Measurements from ENCODE around the gene CMKLR1. TPM values are rescaled to one million over a fixed set of nuclear protein-coding genes. Genes with fewer than 3 reads are reported as not detected.
A peak's percentile ranks its signal among the peaks of the same experiment; 100 is the strongest.

The CMKLR1 gene
- polyA plus RNA-seq, 3 donors: 7.5 to 11.6 (median 7.9) TPM

DNA sequence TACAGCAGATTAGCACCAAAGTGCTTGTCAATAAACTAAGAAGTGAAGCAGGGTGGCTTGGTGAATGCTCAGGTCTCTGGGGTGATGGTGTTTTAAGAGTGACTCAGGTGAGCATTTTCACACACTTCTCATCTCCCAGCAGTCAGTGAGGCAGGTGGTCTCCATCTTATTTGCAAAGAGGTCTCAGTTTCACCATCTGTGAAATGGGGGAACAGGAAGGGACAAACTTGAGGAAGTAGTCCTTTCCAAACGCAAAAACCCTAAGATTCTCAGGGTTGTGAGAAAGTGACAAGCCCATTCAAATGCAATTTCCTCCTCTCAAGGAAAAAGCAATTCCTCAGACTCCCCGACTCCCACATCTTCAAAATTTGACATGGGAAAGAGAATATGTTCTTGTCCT is 54.1 kb downstream of the CMKLR1 start:
- Histone ChIP-seq H4K20me1 (ENCODE audit: insufficient read depth, low read length) (no peaks in the 10 kb centered on the region), H3K36me3 (replicated peaks in 1 of 2; ENCODE audit: control insufficient read depth in 1 of 2, insufficient read depth in 2 of 2, low read length in 2 of 2) (no peaks in the 10 kb centered on the region), H3K79me2 (ENCODE audit: insufficient read depth, low read length) (no peaks in the 10 kb centered on the region), H3K27ac (ENCODE audit: low read depth in 1 of 2, low read length in 2 of 2) (no peak overlapping the region), H2AFZ (ENCODE audit: insufficient read depth, low read depth, low read length, poor library complexity, severe bottlenecking) (no peak overlapping the region), H3K4me3 (replicated peaks in 1 of 3; ENCODE audit: low read depth in 2 of 3, low read length in 3 of 3) (no peak overlapping the region), H3K9ac (ENCODE audit: insufficient read depth, low read length, poor library complexity, severe bottlenecking) (no peak overlapping the region), H3K9me3 (replicated peaks in 1 of 2; ENCODE audit: control insufficient read depth in 1 of 2, insufficient read depth in 1 of 2, low read length in 2 of 2) (no peaks in the 10 kb centered on the region), H3K4me1 (ENCODE audit: control insufficient read depth in 1 of 2, insufficient read depth in 2 of 2, low read length in 2 of 2) (peaks cover 29 to 32% of the 10 kb centered on the region in 2 donors), H3K4me2 (replicated peaks; ENCODE audit: extremely low read depth, low read length, poor library complexity, severe bottlenecking) (no peak overlapping the region), H3K27me3 (ENCODE audit: control insufficient read depth in 2 of 2, insufficient read depth in 2 of 2, low read length in 2 of 2) (no peaks in the 10 kb centered on the region)
- Mint-ChIP-seq H3K4me3 (peak overlapping the region in 1 of 2 donors; percentile 46), H3K9me3 (peaks cover 0 to 5% (median 3%) of the 10 kb centered on the region in 7 donors), H3K27me3 (ENCODE audit: low read depth in 3 of 3) (peaks cover 2 to 12% (median 10%) of the 10 kb centered on the region in 3 donors), H3K4me1 (peaks cover 34% of the 10 kb centered on the region), H3K27ac (no peak overlapping the region), H3K36me3 (no peaks in the 10 kb centered on the region)
- TF ChIP-seq, protein P1, sequence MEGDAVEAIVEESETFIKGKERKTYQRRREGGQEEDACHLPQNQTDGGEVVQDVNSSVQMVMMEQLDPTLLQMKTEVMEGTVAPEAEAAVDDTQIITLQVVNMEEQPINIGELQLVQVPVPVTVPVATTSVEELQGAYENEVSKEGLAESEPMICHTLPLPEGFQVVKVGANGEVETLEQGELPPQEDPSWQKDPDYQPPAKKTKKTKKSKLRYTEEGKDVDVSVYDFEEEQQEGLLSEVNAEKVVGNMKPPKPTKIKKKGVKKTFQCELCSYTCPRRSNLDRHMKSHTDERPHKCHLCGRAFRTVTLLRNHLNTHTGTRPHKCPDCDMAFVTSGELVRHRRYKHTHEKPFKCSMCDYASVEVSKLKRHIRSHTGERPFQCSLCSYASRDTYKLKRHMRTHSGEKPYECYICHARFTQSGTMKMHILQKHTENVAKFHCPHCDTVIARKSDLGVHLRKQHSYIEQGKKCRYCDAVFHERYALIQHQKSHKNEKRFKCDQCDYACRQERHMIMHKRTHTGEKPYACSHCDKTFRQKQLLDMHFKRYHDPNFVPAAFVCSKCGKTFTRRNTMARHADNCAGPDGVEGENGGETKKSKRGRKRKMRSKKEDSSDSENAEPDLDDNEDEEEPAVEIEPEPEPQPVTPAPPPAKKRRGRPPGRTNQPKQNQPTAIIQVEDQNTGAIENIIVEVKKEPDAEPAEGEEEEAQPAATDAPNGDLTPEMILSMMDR (IDR thresholded peaks at IDR 0.05): no peak
- WGBS (ENCODE audit: insufficient coverage): no CpG with 5 or more reads among the region's 2 CpGs
- intact Hi-C loops (cut with micrococcal nuclease): no loop called here
- DNase-seq: no peak

GRCh38 chr12:108284163-108284562 is 54.9 kb downstream of the CMKLR1 start:
- intact Hi-C loops (cut with micrococcal nuclease): no loop called here
- H3K27me3 ChIP-seq (ENCODE audit: control insufficient read depth in 2 of 2, insufficient read depth in 2 of 2, low read length in 2 of 2): peaks cover 0 to 3% of the 10 kb centered on the region in 2 donors
- no peaks in the 10 kb centered on the region for H3K36me3 ChIP-seq (replicated peaks in 1 of 2; ENCODE audit: control insufficient read depth in 1 of 2, insufficient read depth in 2 of 2, low read length in 2 of 2)
- no peak overlapping the region for H3K9ac ChIP-seq (ENCODE audit: insufficient read depth, low read length, poor library complexity, severe bottlenecking)
- peaks cover 29 to 32% of the 10 kb centered on the region in 2 donors for H3K4me1 ChIP-seq (ENCODE audit: control insufficient read depth in 1 of 2, insufficient read depth in 2 of 2, low read length in 2 of 2)
- H3K9me3 ChIP-seq (replicated peaks in 1 of 2; ENCODE audit: control insufficient read depth in 1 of 2, insufficient read depth in 1 of 2, low read length in 2 of 2): no peaks in the 10 kb centered on the region
- DNase-seq: no peak
- Mint-ChIP-seq H3K4me1 (peaks cover 34% of the 10 kb centered on the region), H3K4me3 (no peak overlapping the region), H3K27me3 (ENCODE audit: low read depth in 3 of 3) (peaks cover 6 to 12% (median 12%) of the 10 kb centered on the region in 3 donors), H3K36me3 (no peaks in the 10 kb centered on the region), H3K27ac (no peak overlapping the region), H3K9me3 (peaks cover 0 to 5% (median 3%) of the 10 kb centered on the region in 7 donors)
- no peaks in the 10 kb centered on the region for H4K20me1 ChIP-seq (ENCODE audit: insufficient read depth, low read length)
- WGBS (ENCODE audit: insufficient coverage): 75% methylated on average over 7 of the region's 7 CpGs
- H3K79me2 ChIP-seq (ENCODE audit: insufficient read depth, low read length): no peaks in the 10 kb centered on the region
- H3K4me2 ChIP-seq (replicated peaks; ENCODE audit: extremely low read depth, low read length, poor library complexity, severe bottlenecking): no peak overlapping the region
- H3K27ac ChIP-seq (ENCODE audit: low read depth in 1 of 2, low read length in 2 of 2): no peak overlapping the region
- TF ChIP-seq, protein P1 (IDR thresholded peaks at IDR 0.05): no peak
- peak overlapping the region; percentile 34 for H2AFZ ChIP-seq (ENCODE audit: insufficient read depth, low read depth, low read length, poor library complexity, severe bottlenecking)
- no peak overlapping the region for H3K4me3 ChIP-seq (replicated peaks in 1 of 3; ENCODE audit: low read depth in 2 of 3, low read length in 3 of 3)
